22Rv1 (cell line): ENCODE results near the gene ASPHD1.

Source experiments
- ZFX ChIP-seq: fragments of 450-650 bp; IDR thresholded peaks from 2 replicates; pipeline ENCODE4 v1.6.1; 2017; ENCODE audit warnings: antibody characterized with exemption, borderline replicate concordance
- TF ChIP-seq, protein P1 (sequence below): fragments of 450-650 bp; IDR thresholded peaks from 2 replicates; pipeline ENCODE4 v1.5.1; 2017; ENCODE audit warnings: mild to moderate bottlenecking

DNA sequence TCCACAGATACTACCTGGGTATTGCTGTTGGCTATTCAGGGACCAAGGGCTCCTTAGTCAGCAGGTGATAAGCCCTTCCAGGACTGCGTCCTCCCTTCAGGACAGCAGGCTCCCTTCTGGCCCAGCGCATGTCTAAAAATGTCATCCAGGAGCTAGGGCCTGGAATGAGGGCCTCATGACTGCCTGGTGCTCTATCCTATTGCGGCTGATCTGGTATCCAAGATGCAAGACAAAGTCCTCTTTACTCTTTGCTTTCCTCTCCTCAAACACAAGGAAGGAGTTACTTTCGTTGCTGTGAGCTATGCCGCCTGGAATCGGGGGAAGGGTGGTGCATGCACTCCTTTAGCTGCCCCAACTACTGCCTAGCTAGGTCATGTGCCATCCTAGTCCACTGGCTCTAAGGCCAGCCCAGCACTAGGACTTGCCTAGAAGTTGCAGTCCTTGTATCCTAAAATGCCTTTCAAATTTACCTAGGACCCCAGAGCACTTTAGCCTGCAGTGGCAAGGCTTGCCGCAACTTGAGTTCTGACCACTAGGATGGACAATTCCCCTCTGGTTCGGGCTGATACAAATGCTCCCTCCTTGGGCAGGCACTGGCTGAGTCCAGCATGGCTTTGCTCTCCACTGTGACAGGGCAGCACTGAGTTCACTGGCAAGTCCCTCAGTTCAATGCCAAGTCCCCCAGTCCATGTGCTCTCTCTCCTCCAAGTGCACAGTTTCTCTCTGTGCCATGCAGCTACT lies 51.5 kb downstream of the ASPHD1 start:
- TF ChIP-seq, protein P1, sequence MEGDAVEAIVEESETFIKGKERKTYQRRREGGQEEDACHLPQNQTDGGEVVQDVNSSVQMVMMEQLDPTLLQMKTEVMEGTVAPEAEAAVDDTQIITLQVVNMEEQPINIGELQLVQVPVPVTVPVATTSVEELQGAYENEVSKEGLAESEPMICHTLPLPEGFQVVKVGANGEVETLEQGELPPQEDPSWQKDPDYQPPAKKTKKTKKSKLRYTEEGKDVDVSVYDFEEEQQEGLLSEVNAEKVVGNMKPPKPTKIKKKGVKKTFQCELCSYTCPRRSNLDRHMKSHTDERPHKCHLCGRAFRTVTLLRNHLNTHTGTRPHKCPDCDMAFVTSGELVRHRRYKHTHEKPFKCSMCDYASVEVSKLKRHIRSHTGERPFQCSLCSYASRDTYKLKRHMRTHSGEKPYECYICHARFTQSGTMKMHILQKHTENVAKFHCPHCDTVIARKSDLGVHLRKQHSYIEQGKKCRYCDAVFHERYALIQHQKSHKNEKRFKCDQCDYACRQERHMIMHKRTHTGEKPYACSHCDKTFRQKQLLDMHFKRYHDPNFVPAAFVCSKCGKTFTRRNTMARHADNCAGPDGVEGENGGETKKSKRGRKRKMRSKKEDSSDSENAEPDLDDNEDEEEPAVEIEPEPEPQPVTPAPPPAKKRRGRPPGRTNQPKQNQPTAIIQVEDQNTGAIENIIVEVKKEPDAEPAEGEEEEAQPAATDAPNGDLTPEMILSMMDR = no peak
- no peak for TF ChIP-seq ZFX
